IMR-90 (cell line): ENCODE data around the gene GOLGA3. TPM values are rescaled to one million over a fixed set of nuclear protein-coding genes. Genes with fewer than 3 reads are reported as not detected.

Experiments used
- ATAC-seq: fragments of 200-7000 bp; cut with Tn5 transposase; 2 replicates; pipeline ENCODE4 v1.9.1; 2020; ENCODE audit warnings: low read depth, mild to moderate bottlenecking, moderate library complexity
- BruUV-seq: library from RNA; stranded (reverse); fragments of 400-500 nt; replicated peaks from 2 replicates; lab custom pipeline; 2021; lab: Mats Ljungman, UMichigan
- CTCF ChIA-PET: fragments of 300-600 bp; formaldehyde crosslinking; extraction: SDS; loops from one replicate; lab custom pipeline; 2021; ENCODE audit warnings: antibody characterized with exemption; lab: Yijun Ruan, JAX
- POLR2A ChIA-PET: fragments of 300-600 bp; sonication (Branson Sonifier 250); formaldehyde crosslinking; loops from one replicate; lab custom pipeline; 2022; ENCODE audit warnings: antibody characterized with exemption; ENCODE audit not compliant: unreplicated experiment; lab: Charles Lee
- DNase-seq: peaks from one replicate; pipeline ENCODE4 v3.0.0; 2013
- H2AFZ ChIP-seq: replicated peaks from 2 replicates; pipeline ENCODE3; 2013; ENCODE audit warnings: low read length, mild to moderate bottlenecking; ENCODE audit not compliant: poor library complexity
- H2AK5ac ChIP-seq: 2 replicates; pipeline ENCODE4 v1.6.1; 2013; ENCODE audit warnings: low read depth, low read length, inconsistent platforms
- H2AK9ac ChIP-seq: replicated peaks from 2 replicates; pipeline ENCODE3; 2013; ENCODE audit warnings: mild to moderate bottlenecking, low read depth, low read length, moderate library complexity; ENCODE audit not compliant: poor library complexity
- H2BK120ac ChIP-seq: 2 replicates; pipeline ENCODE4 v1.6.1; 2013; ENCODE audit warnings: low read depth, low read length, inconsistent platforms
- H2BK15ac ChIP-seq: 3 replicates; pipeline ENCODE4 v1.6.1; 2013; ENCODE audit warnings: low read depth, low read length, inconsistent platforms
- H2BK20ac ChIP-seq: 2 replicates; pipeline ENCODE4 v1.6.1; 2013; ENCODE audit warnings: low read depth, mild to moderate bottlenecking, inconsistent platforms, low read length, moderate library complexity
- H2BK5ac ChIP-seq: 2 replicates; pipeline ENCODE4 v1.6.1; 2013; ENCODE audit warnings: mild to moderate bottlenecking, low read depth, low read length, inconsistent platforms; ENCODE audit not compliant: poor library complexity, severe bottlenecking
- H3K14ac ChIP-seq: replicated peaks from 2 replicates; pipeline ENCODE4 v1.6.1; 2013; ENCODE audit warnings: low read depth, low read length, inconsistent platforms
- H3K18ac ChIP-seq: 2 replicates; pipeline ENCODE4 v1.6.1; 2013; ENCODE audit warnings: low read depth, low read length, control low read depth
- H3K23ac ChIP-seq: 2 replicates; pipeline ENCODE4 v1.6.1; 2013; ENCODE audit warnings: low read depth, low read length, inconsistent platforms
- H3K27ac ChIP-seq: 2 replicates; pipeline ENCODE4 v1.5.1; 2013; ENCODE audit warnings: mild to moderate bottlenecking, control low read depth, low read length; ENCODE audit not compliant: insufficient read depth
- H3K27me3 ChIP-seq: 2 replicates; pipeline ENCODE4 v1.6.1; 2013; ENCODE audit warnings: low read length; ENCODE audit not compliant: control insufficient read depth, insufficient read depth
- H3K36me3 ChIP-seq: 2 replicates; pipeline ENCODE4 v1.6.1; 2013; ENCODE audit warnings: low read length, mixed read lengths; ENCODE audit not compliant: control insufficient read depth, insufficient read depth
- H3K4ac ChIP-seq: 2 replicates; pipeline ENCODE4 v1.6.1; 2013; ENCODE audit warnings: low read depth, low read length, inconsistent platforms
- H3K4me1 ChIP-seq: 2 replicates; pipeline ENCODE4 v1.6.1; 2013; ENCODE audit warnings: low read length, mixed read lengths; ENCODE audit not compliant: control insufficient read depth, insufficient read depth
- H3K4me2 ChIP-seq: 2 replicates; pipeline ENCODE4 v1.6.1; 2013; ENCODE audit warnings: low read depth, mild to moderate bottlenecking, control low read depth, low read length, moderate library complexity
- H3K4me3 ChIP-seq: 2 replicates; pipeline ENCODE4 v1.5.1; 2013; ENCODE audit warnings: low read depth, mild to moderate bottlenecking, control low read depth, low read length, moderate library complexity; ENCODE audit not compliant: insufficient read depth
- H3K56ac ChIP-seq: 2 replicates; pipeline ENCODE4 v1.6.1; 2013; ENCODE audit warnings: low read length, inconsistent platforms; ENCODE audit not compliant: insufficient read depth; ENCODE audit errors: extremely low read depth
- H3K79me1 ChIP-seq, 2 experiments: 2 replicates each; pipeline ENCODE4 v1.6.1; 2013; ENCODE audit warnings: low read length in 2 of 2, inconsistent platforms in 1 of 2, low read depth in 1 of 2
- H3K9ac ChIP-seq: 2 replicates; pipeline ENCODE4 v1.6.1; 2013; ENCODE audit warnings: low read depth, low read length, control low read depth
- H3K9me1 ChIP-seq: 2 replicates; pipeline ENCODE4 v1.6.1; 2013; ENCODE audit warnings: low read length, inconsistent platforms; ENCODE audit not compliant: insufficient read depth
- H3K9me3 ChIP-seq: 2 replicates; pipeline ENCODE4 v1.6.1; 2013; ENCODE audit warnings: low read length; ENCODE audit not compliant: control insufficient read depth, insufficient read depth
- H4K20me1 ChIP-seq: 2 replicates; pipeline ENCODE4 v1.6.1; 2013; ENCODE audit warnings: low read length, inconsistent platforms; ENCODE audit not compliant: insufficient read depth
- H4K5ac ChIP-seq: 2 replicates; pipeline ENCODE4 v1.6.1; 2013; ENCODE audit warnings: mild to moderate bottlenecking, low read depth, low read length, control low read depth
- H4K8ac ChIP-seq, 2 experiments: 2 replicates each; pipeline ENCODE4 v1.6.1; 2013; ENCODE audit warnings: low read depth in 2 of 2, low read length in 2 of 2, control low read depth in 1 of 2, inconsistent platforms in 1 of 2
- H4K91ac ChIP-seq: 2 replicates; pipeline ENCODE4 v1.6.1; 2013; ENCODE audit warnings: low read depth, low read length, inconsistent platforms; ENCODE audit not compliant: insufficient read depth
- BHLHE40 ChIP-seq: fragments of 150-350 bp; IDR thresholded peaks from 2 replicates; pipeline ENCODE4 v1.6.1; 2016; ENCODE audit warnings: mild to moderate bottlenecking, low read depth, low read length
- CHD1 ChIP-seq: IDR thresholded peaks from 2 replicates; pipeline ENCODE4 v1.6.1; 2012; ENCODE audit warnings: low read depth, low read length, improper control_type of control experiment
- MXI1 ChIP-seq: IDR thresholded peaks from 2 replicates; pipeline ENCODE4 v1.6.1; 2012; ENCODE audit warnings: low read depth, mild to moderate bottlenecking, low read length, moderate library complexity, borderline replicate concordance
- POLR2A ChIP-seq: IDR thresholded peaks from 2 replicates; pipeline ENCODE4 v1.6.1; 2012; ENCODE audit warnings: mild to moderate bottlenecking, low read depth, low read length
- RFX5 ChIP-seq: IDR thresholded peaks from 2 replicates; pipeline ENCODE4 v1.8.0; 2012; ENCODE audit warnings: low read depth, mild to moderate bottlenecking, low read length, moderate library complexity
- WGBS, 2 experiments: methylation state at CpG; one replicate each; pipeline versions ENCODE4 v1.1.5 to v1.1.7; 2013; ENCODE audit warnings: missing lambda C conversion rate in 2 of 2; ENCODE audit not compliant: insufficient read length in 1 of 2; ENCODE audit errors: extremely low coverage in 2 of 2; 5-methylcytosine and 5-hydroxymethylcytosine counted together
- dilution Hi-C: fragments of 300-500 bp; cut with HindIII; formaldehyde crosslinking; loops from one replicate; pipeline ENCODE4 v1.14.3; 2018; ENCODE audit warnings: low sequenced_read_pairs; ENCODE audit not compliant: unreplicated experiment
- in situ Hi-C: fragments of 300-500 bp; cut with MboI; formaldehyde crosslinking; loops from 3 replicates; pipeline ENCODE4 v1.14.3; 2019; ENCODE audit warnings: low sequenced_read_pairs, inconsistent platforms, mixed read lengths
- intact Hi-C: fragments of 100-400 bp; cut with micrococcal nuclease; formaldehyde crosslinking; loops from 2 replicates; pipeline ENCODE4 v1.10.0; 2022
- polyA plus RNA-seq, 3 experiments: library from polyadenylated mRNA; depleted of rRNA; stranded (reverse); fragments of >200 nt; gene quantifications; 2 replicates each; pipeline ENCODE4 v1.2.3, GENCODE V29; 2012; ENCODE audit warnings: low replicate concordance in 1 of 3
- total RNA-seq: library from RNA; depleted of rRNA; stranded (reverse); fragments of >200 nt; gene quantifications from 2 replicates; pipeline ENCODE4 v1.2.3, GENCODE V29; 2012

GOLGA3 gene
- total and polyA plus RNA-seq, 2 of the 4 experiments (the other 2 are of a cell fraction) = 39.6 to 99.8 TPM

DNA sequence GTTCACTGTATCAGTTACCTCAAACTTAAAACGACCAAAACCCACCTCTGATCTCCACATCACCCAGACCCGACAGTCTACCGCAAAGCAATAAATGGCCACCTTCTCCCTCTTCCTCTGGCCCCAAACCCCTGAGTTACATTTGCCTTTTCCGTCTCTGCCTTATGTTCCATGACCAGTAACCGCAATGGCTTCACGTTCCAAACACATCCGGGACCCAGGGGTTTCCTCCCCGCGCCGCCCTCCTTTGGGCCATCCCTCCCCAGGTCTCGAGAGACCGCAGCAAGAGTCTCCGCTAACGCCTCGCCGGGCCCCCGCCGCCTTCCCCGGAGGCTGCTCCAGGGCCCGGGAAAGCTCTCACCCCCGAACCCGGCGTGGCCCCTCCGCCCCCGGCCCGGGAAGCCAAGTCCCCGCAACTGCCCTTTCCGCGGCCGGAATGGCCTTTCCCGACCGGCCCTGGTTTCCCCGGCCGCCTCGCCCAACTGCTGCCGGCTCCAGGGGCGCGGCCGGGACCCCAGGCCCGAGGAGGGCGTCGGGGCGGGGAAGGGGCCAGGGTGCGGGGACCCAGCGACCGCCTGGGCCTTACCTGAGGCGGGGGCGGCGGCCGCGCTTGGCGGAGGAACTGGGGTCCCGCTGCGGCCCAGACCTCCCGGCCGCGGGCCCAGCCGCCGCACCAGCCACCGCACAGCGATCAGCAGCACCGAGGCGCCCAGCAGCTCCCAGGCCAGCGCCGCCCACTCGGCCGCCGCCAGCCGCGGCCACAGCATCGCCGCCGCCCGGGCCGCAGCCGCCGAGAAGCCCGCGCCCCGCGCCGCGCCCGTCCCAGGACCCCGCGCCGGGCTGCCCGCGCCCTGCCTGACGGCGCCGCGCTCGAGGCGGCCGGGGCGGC is 67.4 kb downstream of the GOLGA3 start, which contains the start of gene ANKLE2:
TSS of gene ANKLE2 (minus strand) at position 801 of the 889 bp plus-strand sequence. CDS start at position 767, 34 bp downstream.
- H3K56ac ChIP-seq = peak within 1 kb of the TSS; percentile 96
- peak within 1 kb of the TSS; percentile 84 for H3K4ac ChIP-seq
- H3K4me3 ChIP-seq = peak within 1 kb of the TSS; percentile 65
- peak within 1 kb of the TSS; percentile 98 for H2AFZ ChIP-seq
- no peaks in the 10 kb centered on the region for H3K27me3 ChIP-seq
- in situ Hi-C loops = no loop called here
- peaks cover 0 to 36% of the 10 kb centered on the region in 2 experiments for H3K79me1 ChIP-seq
- peak within 1 kb of the TSS; percentile 87 to 93 for H4K8ac ChIP-seq
- BruUV-seq = no TSS peak
- peak; percentile 59 for DNase-seq
- peaks cover 2% of the 10 kb centered on the region; the same call in 1 of the 2 replicates for H3K4me1 ChIP-seq
- H2BK5ac ChIP-seq = peak within 1 kb of the TSS; percentile 94
- H3K27ac ChIP-seq = peak within 1 kb of the TSS; percentile 82
- peaks cover 3% of the 10 kb centered on the region for H3K36me3 ChIP-seq
- no peaks in the 10 kb centered on the region for H3K9me3 ChIP-seq
- H4K5ac ChIP-seq = peak within 1 kb of the TSS; percentile 33
- peak within 1 kb of the TSS; percentile 95 for H4K91ac ChIP-seq
- H3K9ac ChIP-seq = peak within 1 kb of the TSS; percentile 82
- 0% methylated on average over 54 of the region's 97 CpGs; no CpG with 5 or more reads in 1 of the 2 experiments for WGBS, 2 experiments
- peak; percentile 76 for ATAC-seq
- peak within 1 kb of the TSS; percentile 95 for H2AK9ac ChIP-seq
- H2AK5ac ChIP-seq = peak within 1 kb of the TSS; percentile 98
- ChIA-PET POLR2A (no interaction called here), CTCF (no interaction called here)
- H2BK20ac ChIP-seq = peak within 1 kb of the TSS; percentile 41; the same call in 1 of the 2 replicates
- intact Hi-C loops = no loop called here
- dilution Hi-C loops = no loop called here
- H4K20me1 ChIP-seq = peaks cover 49% of the 10 kb centered on the region
- H3K23ac ChIP-seq = peak within 1 kb of the TSS; percentile 86
- H3K18ac ChIP-seq = peak within 1 kb of the TSS; percentile 26
- H2BK120ac ChIP-seq = peak within 1 kb of the TSS; percentile 70
- H3K4me2 ChIP-seq = peak within 1 kb of the TSS; percentile 81
- peaks cover 9% of the 10 kb centered on the region for H3K9me1 ChIP-seq
- H2BK15ac ChIP-seq = 0 out of 3 replicates have a peak within 1 kb of the TSS, but pooled peaks have one; percentile 74
- H3K14ac ChIP-seq = peak within 1 kb of the TSS; percentile 93
- TF ChIP-seq POLR2A (peak; percentile 74), MXI1 (no peak), BHLHE40 (peak; percentile 20; the same call in 1 of the 2 replicates), CHD1 (0 out of 2 replicates have a peak, but pooled peaks have one; percentile 16), RFX5 (no peak)
